Neural cell (in vitro differentiated cells): Measurements from ENCODE around the gene KCNAB1.

Experiments
- EZH2 ChIP-seq: fragments of 200-600, 300-800 bp; shearing (Covaris generic), sonication (generic); IDR thresholded peaks from 2 replicates; pipeline ENCODE4 v1.6.1; 2014; ENCODE audit warnings: antibody characterized with exemption, low read length, borderline replicate concordance, mild to moderate bottlenecking; ENCODE audit not compliant: insufficient read depth, poor library complexity, severe bottlenecking
- MXI1 ChIP-seq: fragments of 450-650 bp; conservative IDR thresholded peaks from 2 replicates; pipeline ENCODE4 v1.6.1; 2014; ENCODE audit warnings: antibody characterized with exemption, mild to moderate bottlenecking; ENCODE audit not compliant: poor library complexity, severe bottlenecking
- POLR2AphosphoS5 ChIP-seq: IDR thresholded peaks from 2 replicates; pipeline ENCODE4 v1.6.1; 2012
- RAD21 ChIP-seq: fragments of 450-650 bp; conservative IDR thresholded peaks from 2 replicates; pipeline ENCODE4 v1.6.1; 2014; ENCODE audit warnings: antibody characterized with exemption, mild to moderate bottlenecking, moderate library complexity
- SMC3 ChIP-seq: fragments of 450-650 bp; conservative IDR thresholded peaks from 2 replicates; pipeline ENCODE4 v1.6.1; 2014; ENCODE audit warnings: antibody characterized with exemption, mild to moderate bottlenecking, moderate library complexity; ENCODE audit not compliant: poor library complexity
- TAF1 ChIP-seq: IDR thresholded peaks from 2 replicates; pipeline ENCODE4 v1.6.1; 2012; ENCODE audit warnings: low read depth
- TF ChIP-seq, protein P1 (sequence below): fragments of 450-650 bp; IDR thresholded peaks from 2 replicates; pipeline ENCODE4 v1.5.1; 2014; ENCODE audit warnings: antibody characterized with exemption, mild to moderate bottlenecking, moderate library complexity; ENCODE audit not compliant: poor library complexity, severe bottlenecking
- TF ChIP-seq, protein P2 (sequence below): IDR thresholded peaks from 2 replicates; pipeline ENCODE4 v1.6.1; 2012; ENCODE audit warnings: borderline replicate concordance

GRCh38 chr3:156291272-156292123 is 171.1 kb downstream of the KCNAB1 start:
- TF ChIP-seq, protein P1, sequence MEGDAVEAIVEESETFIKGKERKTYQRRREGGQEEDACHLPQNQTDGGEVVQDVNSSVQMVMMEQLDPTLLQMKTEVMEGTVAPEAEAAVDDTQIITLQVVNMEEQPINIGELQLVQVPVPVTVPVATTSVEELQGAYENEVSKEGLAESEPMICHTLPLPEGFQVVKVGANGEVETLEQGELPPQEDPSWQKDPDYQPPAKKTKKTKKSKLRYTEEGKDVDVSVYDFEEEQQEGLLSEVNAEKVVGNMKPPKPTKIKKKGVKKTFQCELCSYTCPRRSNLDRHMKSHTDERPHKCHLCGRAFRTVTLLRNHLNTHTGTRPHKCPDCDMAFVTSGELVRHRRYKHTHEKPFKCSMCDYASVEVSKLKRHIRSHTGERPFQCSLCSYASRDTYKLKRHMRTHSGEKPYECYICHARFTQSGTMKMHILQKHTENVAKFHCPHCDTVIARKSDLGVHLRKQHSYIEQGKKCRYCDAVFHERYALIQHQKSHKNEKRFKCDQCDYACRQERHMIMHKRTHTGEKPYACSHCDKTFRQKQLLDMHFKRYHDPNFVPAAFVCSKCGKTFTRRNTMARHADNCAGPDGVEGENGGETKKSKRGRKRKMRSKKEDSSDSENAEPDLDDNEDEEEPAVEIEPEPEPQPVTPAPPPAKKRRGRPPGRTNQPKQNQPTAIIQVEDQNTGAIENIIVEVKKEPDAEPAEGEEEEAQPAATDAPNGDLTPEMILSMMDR = no peak
- TF ChIP-seq, protein P2, sequence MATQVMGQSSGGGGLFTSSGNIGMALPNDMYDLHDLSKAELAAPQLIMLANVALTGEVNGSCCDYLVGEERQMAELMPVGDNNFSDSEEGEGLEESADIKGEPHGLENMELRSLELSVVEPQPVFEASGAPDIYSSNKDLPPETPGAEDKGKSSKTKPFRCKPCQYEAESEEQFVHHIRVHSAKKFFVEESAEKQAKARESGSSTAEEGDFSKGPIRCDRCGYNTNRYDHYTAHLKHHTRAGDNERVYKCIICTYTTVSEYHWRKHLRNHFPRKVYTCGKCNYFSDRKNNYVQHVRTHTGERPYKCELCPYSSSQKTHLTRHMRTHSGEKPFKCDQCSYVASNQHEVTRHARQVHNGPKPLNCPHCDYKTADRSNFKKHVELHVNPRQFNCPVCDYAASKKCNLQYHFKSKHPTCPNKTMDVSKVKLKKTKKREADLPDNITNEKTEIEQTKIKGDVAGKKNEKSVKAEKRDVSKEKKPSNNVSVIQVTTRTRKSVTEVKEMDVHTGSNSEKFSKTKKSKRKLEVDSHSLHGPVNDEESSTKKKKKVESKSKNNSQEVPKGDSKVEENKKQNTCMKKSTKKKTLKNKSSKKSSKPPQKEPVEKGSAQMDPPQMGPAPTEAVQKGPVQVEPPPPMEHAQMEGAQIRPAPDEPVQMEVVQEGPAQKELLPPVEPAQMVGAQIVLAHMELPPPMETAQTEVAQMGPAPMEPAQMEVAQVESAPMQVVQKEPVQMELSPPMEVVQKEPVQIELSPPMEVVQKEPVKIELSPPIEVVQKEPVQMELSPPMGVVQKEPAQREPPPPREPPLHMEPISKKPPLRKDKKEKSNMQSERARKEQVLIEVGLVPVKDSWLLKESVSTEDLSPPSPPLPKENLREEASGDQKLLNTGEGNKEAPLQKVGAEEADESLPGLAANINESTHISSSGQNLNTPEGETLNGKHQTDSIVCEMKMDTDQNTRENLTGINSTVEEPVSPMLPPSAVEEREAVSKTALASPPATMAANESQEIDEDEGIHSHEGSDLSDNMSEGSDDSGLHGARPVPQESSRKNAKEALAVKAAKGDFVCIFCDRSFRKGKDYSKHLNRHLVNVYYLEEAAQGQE = peak; percentile 79
- TF ChIP-seq EZH2 (no peak), MXI1 (peak; percentile 17), SMC3 (peak; percentile 47), RAD21 (peak; percentile 33), POLR2AphosphoS5 (no peak), TAF1 (no peak)
